K562 (cell line): ENCODE results near the gene IGF1R. TPM values are rescaled to one million over a fixed set of nuclear protein-coding genes. Genes with fewer than 3 reads are reported as not detected.

Source experiments
- CBX5 ChIP-seq: IDR thresholded peaks from 2 replicates; pipeline ENCODE4 v1.6.1; 2014; ENCODE audit warnings: low read depth, borderline replicate concordance
- CGGBP1 ChIP-seq: fragments of 250-450 bp; sonication (Bioruptor Pico); IDR thresholded peaks from 2 replicates; pipeline ENCODE4 v1.9.0; 2021; ENCODE audit warnings: mild to moderate bottlenecking
- EGR1 ChIP-seq: fragments of 450-650 bp; conservative IDR thresholded peaks from 2 replicates; pipeline ENCODE4 v1.6.1; 2017; ENCODE audit warnings: mild to moderate bottlenecking
- HEY1 ChIP-seq: fragments of 250-450 bp; sonication (Bioruptor Pico); IDR thresholded peaks from 2 replicates; pipeline ENCODE4 v1.5.0; 2020; ENCODE audit warnings: mild to moderate bottlenecking, moderate library complexity, borderline replicate concordance
- KLF1 ChIP-seq: fragments of 450-650 bp; IDR thresholded peaks from 2 replicates; pipeline ENCODE4 v1.6.1; 2016; ENCODE audit warnings: missing genetic modification characterization, missing compliant biosample characterization
- MXI1 ChIP-seq: IDR thresholded peaks from 2 replicates; pipeline ENCODE4 v1.6.1; 2011; ENCODE audit warnings: low read depth, mild to moderate bottlenecking, improper control_type of control experiment, low read length
- NFYB ChIP-seq: IDR thresholded peaks from 2 replicates; pipeline ENCODE4 v1.6.1; 2011; ENCODE audit warnings: mild to moderate bottlenecking, moderate library complexity; ENCODE audit not compliant: insufficient read length; ENCODE audit errors: extremely low read depth
- RAD51 ChIP-seq: fragments of 450-650 bp; IDR thresholded peaks from 2 replicates; pipeline ENCODE4 v1.7.1; 2016; ENCODE audit warnings: low read depth, mild to moderate bottlenecking, borderline replicate concordance
- RUNX1 ChIP-seq: sonication (generic); IDR thresholded peaks from 2 replicates; pipeline ENCODE4 v1.6.1; 2016; ENCODE audit warnings: antibody characterized with exemption, low read depth
- SAFB ChIP-seq: fragments of 200-400 bp; formaldehyde crosslinking; IDR thresholded peaks from 2 replicates; pipeline ENCODE4 v1.6.1; 2017; ENCODE audit warnings: low read depth, low read length, borderline replicate concordance
- TEAD4 ChIP-seq, 2 experiments: sonication (generic) in 1 of 2; formaldehyde crosslinking in 1 of 2; IDR thresholded peaks; 2 replicates each; pipeline versions ENCODE4 v1.6.1 to v1.8.0; 2012 to 2022; ENCODE audit warnings: borderline replicate concordance in 1 of 2, inconsistent platforms in 1 of 2, low read length in 1 of 2, mild to moderate bottlenecking in 1 of 2, missing genetic modification reagents in 1 of 2
- THAP7 ChIP-seq: fragments of 250-450 bp; sonication (Bioruptor Pico); IDR thresholded peaks from 2 replicates; pipeline ENCODE4 v1.5.0; 2021
- TOE1 ChIP-seq, 2 experiments: fragments of 450-650 bp in 1 of 2; sonication (generic) in 1 of 2; formaldehyde crosslinking in 1 of 2; IDR thresholded peaks; 2 replicates each; pipeline versions ENCODE4 v1.7.1 to v1.8.0; 2016 to 2022; ENCODE audit warnings: borderline replicate concordance in 2 of 2, mild to moderate bottlenecking in 2 of 2, antibody characterized with exemption in 1 of 2, inconsistent platforms in 1 of 2, low read depth in 1 of 2, missing genetic modification reagents in 1 of 2, moderate library complexity in 1 of 2
- ZFP30 ChIP-seq: fragments of 250-450 bp; sonication (Bioruptor Pico); IDR thresholded peaks from 2 replicates; pipeline ENCODE4 v1.8.0; 2022; ENCODE audit warnings: moderate library complexity, mild to moderate bottlenecking, inconsistent platforms, borderline replicate concordance
- ZNF212 ChIP-seq: fragments of 450-650 bp; formaldehyde crosslinking; IDR thresholded peaks from 2 replicates; pipeline ENCODE4 v1.4.0; 2020; ENCODE audit warnings: mild to moderate bottlenecking
- ZNF589 ChIP-seq: fragments of 200-800 bp; sonication (Bioruptor generic); IDR thresholded peaks from 2 replicates; pipeline ENCODE4 v1.6.1; 2016; ENCODE audit warnings: low read depth, missing genetic modification characterization, missing compliant biosample characterization
- ZNF609 ChIP-seq: sonication (generic); formaldehyde crosslinking; IDR thresholded peaks from 2 replicates; pipeline ENCODE4 v1.8.1; 2023; ENCODE audit warnings: missing genetic modification reagents, mild to moderate bottlenecking, borderline replicate concordance
- ZNF830 ChIP-seq: fragments of 250-450 bp; sonication (Bioruptor Pico); IDR thresholded peaks from 2 replicates; pipeline ENCODE4 v1.5.0; 2021; ENCODE audit warnings: mild to moderate bottlenecking
- polyA plus RNA-seq, 8 experiments: library from polyadenylated mRNA; depleted of rRNA in 4 of 8; stranded (reverse) in 5 of 8; unstranded in 3 of 8; fragments of >200 nt; fragmentation: Nextera tagmentation in 2 of 8; fragmentation: Illumina TruSeq in 1 of 8; extraction: Ambion mirVana in 2 of 8; extraction: Trizol in 1 of 8; gene quantifications; 2 replicates each; pipeline versions ENCODE4 v1.2.1 to v1.2.3, GENCODE V29; 2011 to 2014; ENCODE audit warnings: inconsistent platforms in 1 of 8, missing spikeins in 1 of 8
- total RNA-seq, 7 experiments: library from RNA; depleted of rRNA in 6 of 7; stranded (reverse); fragments of >200 nt in 6 of 7; fragmentation: Illumina TruSeq in 2 of 7; extraction: Trizol in 2 of 7; gene quantifications; 2 replicates each; pipeline versions ENCODE4 v1.2.1 to v1.2.3, GENCODE V29; 2011 to 2021; ENCODE audit warnings: low replicate concordance in 1 of 7

Gene IGF1R
- total and polyA plus RNA-seq, 9 of the 15 experiments (the other 6 are each of a cell fraction or from before 2014, with no cell fraction given): 0.35 to 8.0 (median 1.6) TPM

- no peak for TF ChIP-seq TOE1 (IDR thresholded peaks at IDR 0.05; ENCODE audit: borderline replicate concordance)
- TF ChIP-seq TOE1 (CRISPR knock-in tag; IDR thresholded peaks at IDR 0.05; ENCODE audit: borderline replicate concordance, low read depth): no peak
- TF ChIP-seq ZNF609: no peak
- TF ChIP-seq RAD51: no peak
- no peak for TF ChIP-seq RUNX1
- TF ChIP-seq ZFP30 (CRISPR knock-in tag): no peak
- no peak for TF ChIP-seq CBX5
- TF ChIP-seq EGR1: no peak
- TF ChIP-seq HEY1 (CRISPR knock-in tag): no peak
- TF ChIP-seq TEAD4 (IDR thresholded peaks at IDR 0.05; ENCODE audit: low read length): peak; percentile 34; the same call in 1 of the 2 replicates
- no peak for TF ChIP-seq TEAD4 (CRISPR knock-in tag; IDR thresholded peaks at IDR 0.05; ENCODE audit: borderline replicate concordance)
- no peak for TF ChIP-seq NFYB
- no peak for TF ChIP-seq ZNF589 (CRISPR knock-in tag)
- TF ChIP-seq KLF1 (tag): no peak
- no peak for TF ChIP-seq ZNF830
- no peak for TF ChIP-seq THAP7 (CRISPR knock-in tag)
- TF ChIP-seq SAFB: no peak
- TF ChIP-seq ZNF212: no peak
- TF ChIP-seq CGGBP1 (CRISPR knock-in tag): no peak
- no peak for TF ChIP-seq MXI1
Measured at GRCh38 chr15:98896802-98897732, 248.7 kb downstream of the IGF1R start (continued).
